Measurements from ENCODE around the gene ADAMTS14.

DNA sequence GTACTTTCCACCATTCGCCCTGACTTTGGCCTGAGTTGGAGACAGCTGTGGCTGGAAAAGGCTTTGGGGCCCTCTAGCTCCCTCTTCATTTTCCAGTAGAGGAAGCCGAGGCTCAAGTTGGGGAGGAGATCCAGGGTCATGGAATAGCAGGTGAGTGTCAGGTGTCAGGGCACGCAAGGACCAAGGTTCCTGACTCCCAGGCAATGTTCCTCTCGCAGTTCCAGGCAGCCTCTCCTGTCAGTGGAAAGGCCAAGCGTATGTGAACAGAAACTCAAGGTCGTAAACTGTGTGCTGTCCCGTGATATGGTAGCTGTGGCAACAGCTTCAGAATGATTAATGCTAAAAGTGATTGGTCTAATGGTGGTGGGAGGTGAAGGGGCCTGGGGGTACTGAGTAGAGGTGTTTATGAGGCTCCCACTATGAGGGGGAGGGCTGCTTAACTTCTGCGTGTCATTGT is 13.2 kb downstream of the ADAMTS14 start:
- TF ChIP-seq, protein P1, sequence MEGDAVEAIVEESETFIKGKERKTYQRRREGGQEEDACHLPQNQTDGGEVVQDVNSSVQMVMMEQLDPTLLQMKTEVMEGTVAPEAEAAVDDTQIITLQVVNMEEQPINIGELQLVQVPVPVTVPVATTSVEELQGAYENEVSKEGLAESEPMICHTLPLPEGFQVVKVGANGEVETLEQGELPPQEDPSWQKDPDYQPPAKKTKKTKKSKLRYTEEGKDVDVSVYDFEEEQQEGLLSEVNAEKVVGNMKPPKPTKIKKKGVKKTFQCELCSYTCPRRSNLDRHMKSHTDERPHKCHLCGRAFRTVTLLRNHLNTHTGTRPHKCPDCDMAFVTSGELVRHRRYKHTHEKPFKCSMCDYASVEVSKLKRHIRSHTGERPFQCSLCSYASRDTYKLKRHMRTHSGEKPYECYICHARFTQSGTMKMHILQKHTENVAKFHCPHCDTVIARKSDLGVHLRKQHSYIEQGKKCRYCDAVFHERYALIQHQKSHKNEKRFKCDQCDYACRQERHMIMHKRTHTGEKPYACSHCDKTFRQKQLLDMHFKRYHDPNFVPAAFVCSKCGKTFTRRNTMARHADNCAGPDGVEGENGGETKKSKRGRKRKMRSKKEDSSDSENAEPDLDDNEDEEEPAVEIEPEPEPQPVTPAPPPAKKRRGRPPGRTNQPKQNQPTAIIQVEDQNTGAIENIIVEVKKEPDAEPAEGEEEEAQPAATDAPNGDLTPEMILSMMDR (IDR thresholded peaks at IDR 0.05; ENCODE audit: low read depth, low read length, poor library complexity, severe bottlenecking) = no peak
- TF ChIP-seq EZH2phosphoT487 (IDR thresholded peaks at IDR 0.05; ENCODE audit: borderline replicate concordance, low read length) = no peak

Data from DOHH2 (cell line).